ENCODE results near the gene DHCR24.
"Not testable (repeated sequence)": the region's sequence is repeated elsewhere in the genome, so short reads cannot be mapped to it uniquely, and the experiment has no call there.

Gene DHCR24

GRCh38 chr1:54927472-54928240 lies 40.7 kb upstream of the DHCR24 start:
- H3K4me3 ChIP-seq (ENCODE audit: low read length) = no peak overlapping the region
- DNase-seq (ENCODE audit: low read depth) = peak; percentile 71
- TF ChIP-seq CTCF (IDR thresholded peaks at IDR 0.05; ENCODE audit: insufficient read depth, low read depth, low read length, missing control alignments) = no peak

- H3K4me3 ChIP-seq (ENCODE audit: low read length) = no peak overlapping the region
- TF ChIP-seq CTCF (IDR thresholded peaks at IDR 0.05; ENCODE audit: insufficient read depth, low read depth, low read length, missing control alignments) = no peak
- no peak for DNase-seq (ENCODE audit: low read depth)
These were observed 40.0 kb upstream of the DHCR24 start for GRCh38 chr1:54926970-54927369.

GRCh38 chr1:54922921-54923421 lies 36.0 kb upstream of the DHCR24 start:
- DNase-seq (ENCODE audit: low read depth) = peak; percentile 93
- H3K4me3 ChIP-seq (ENCODE audit: low read length) = no peak overlapping the region
- no peak for TF ChIP-seq CTCF (IDR thresholded peaks at IDR 0.05; ENCODE audit: insufficient read depth, low read depth, low read length, missing control alignments)

- TF ChIP-seq CTCF (IDR thresholded peaks at IDR 0.05; ENCODE audit: insufficient read depth, low read depth, low read length, missing control alignments) = no peak
- no peak for DNase-seq (ENCODE audit: low read depth)
- no peak overlapping the region for H3K4me3 ChIP-seq (ENCODE audit: low read length)
These were observed 35.2 kb upstream of the DHCR24 start for GRCh38 chr1:54922040-54922761.

GRCh38 chr1:54919367-54920359 lies 32.7 kb upstream of the DHCR24 start:
- H3K4me3 ChIP-seq (ENCODE audit: low read length) = no peak overlapping the region
- DNase-seq (ENCODE audit: low read depth) = no peak
- TF ChIP-seq CTCF (IDR thresholded peaks at IDR 0.05; ENCODE audit: insufficient read depth, low read depth, low read length, missing control alignments) = no peak

- DNase-seq (ENCODE audit: low read depth) = not testable (repeated sequence)
These were observed 24.1 kb upstream of the DHCR24 start for GRCh38 chr1:54911076-54911475.

More at GRCh38 chr1:54911076-54911475, 24.1 kb upstream of the DHCR24 start:
- not testable (repeated sequence) for H3K4me3 ChIP-seq (ENCODE audit: low read length)

All from epithelial cell of esophagus (primary cell).